Stomach (tissue), 9 donors: ENCODE results near the gene BNC2. TPM values are rescaled to one million over a fixed set of nuclear protein-coding genes. Genes with fewer than 3 reads are reported as not detected.

Experiments used
- DNase-seq, 2 donors: peaks; one replicate each; pipeline versions ENCODE4 v3.0.0 to v3.0.0-alpha.2; 2013 to 2019
- H3K27ac ChIP-seq, 5 donors: fragments of 200-600 bp in 4 of 5; sonication (generic) in 4 of 5; one replicate each; pipeline ENCODE4 v1.5.1; 2013 to 2019; ENCODE audit warnings: mild to moderate bottlenecking in 1 of 5, moderate library complexity in 1 of 5
- H3K27me3 ChIP-seq, 3 donors: fragments of 200-600 bp; sonication (generic); one replicate each; pipeline ENCODE4 v1.5.1; 2017 to 2019; ENCODE audit warnings: mixed run types in 1 of 3
- H3K36me3 ChIP-seq, 4 donors: fragments of 200-600 bp; sonication (generic); 1 replicate in 3 of 4; 2 replicates in 1 of 4; pipeline ENCODE4 v1.5.1; 2016 to 2019
- H3K4me1 ChIP-seq, 4 donors: fragments of 200-600 bp; sonication (generic); one replicate each; pipeline ENCODE4 v1.5.1; 2016 to 2019
- H3K4me3 ChIP-seq, 4 donors: fragments of 200-600 bp; sonication (generic) in 3 of 4; one replicate each; pipeline ENCODE4 v1.5.1; 2016 to 2019; ENCODE audit warnings: mild to moderate bottlenecking in 1 of 4
- H3K9me3 ChIP-seq, 4 donors: fragments of 200-600 bp; sonication (generic); one replicate each; pipeline ENCODE4 v1.5.1; 2016 to 2019
- CTCF ChIP-seq, 7 experiments: fragments of 450-650 bp in 4 of 7; fragments of 200-600 bp in 3 of 7; sonication (generic) in 3 of 7; IDR thresholded peaks; one replicate each; pipeline ENCODE4 v1.5.1; 2016 to 2019; ENCODE audit warnings: antibody characterized with exemption in 7 of 7, control low read depth in 2 of 7, mild to moderate bottlenecking in 1 of 7
- EP300 ChIP-seq: sonication (generic); formaldehyde crosslinking; IDR thresholded peaks from one replicate; pipeline ENCODE4 v1.6.1; 2017; ENCODE audit warnings: antibody characterized with exemption
- POLR2A ChIP-seq, 4 donors: fragments of 450-650 bp; IDR thresholded peaks; one replicate each; pipeline ENCODE4 v1.6.1; 2016; ENCODE audit warnings: antibody characterized with exemption in 4 of 4, control low read depth in 2 of 4, mild to moderate bottlenecking in 1 of 4, moderate library complexity in 1 of 4
- POLR2AphosphoS5 ChIP-seq, 3 donors: sonication (generic); formaldehyde crosslinking; IDR thresholded peaks; one replicate each; pipeline ENCODE4 v1.6.1; 2016; ENCODE audit warnings: antibody characterized with exemption in 3 of 3
- WGBS, 5 donors: extraction: QIAGEN DNeasy Blood & Tissue Kit in 3 of 5; methylation state at CpG; one replicate each; pipeline versions ENCODE4 v1.1.5 to v1.1.7; 2013 to 2018; 5-methylcytosine and 5-hydroxymethylcytosine counted together
- intact Hi-C: fragments of 100-400 bp; cut with DNase I; formaldehyde crosslinking; loops from one replicate; pipeline ENCODE4 v1.15.1; 2023; ENCODE audit warnings: low total_unique reads
- polyA plus RNA-seq, 3 donors: library from polyadenylated mRNA; stranded (reverse); fragments of 200-250 nt; gene quantifications; one replicate each; pipeline ENCODE4 v1.2.3, GENCODE V29; 2013
- total RNA-seq, 5 donors: library from RNA; depleted of rRNA; stranded (reverse); fragments of >200 nt; gene quantifications; one replicate each; pipeline versions ENCODE4 v1.1.0 to v1.2.3, GENCODE V29; 2014 to 2016
- donor health status: healthy with polysubstance abuse.
- donor health status: Bipolar disorder and iron deficiency.
- donor health status: healthy.

BNC2 gene
- total and polyA plus RNA-seq, 8 donors = 1.1 to 60.7 (median 7.6) TPM

DNA sequence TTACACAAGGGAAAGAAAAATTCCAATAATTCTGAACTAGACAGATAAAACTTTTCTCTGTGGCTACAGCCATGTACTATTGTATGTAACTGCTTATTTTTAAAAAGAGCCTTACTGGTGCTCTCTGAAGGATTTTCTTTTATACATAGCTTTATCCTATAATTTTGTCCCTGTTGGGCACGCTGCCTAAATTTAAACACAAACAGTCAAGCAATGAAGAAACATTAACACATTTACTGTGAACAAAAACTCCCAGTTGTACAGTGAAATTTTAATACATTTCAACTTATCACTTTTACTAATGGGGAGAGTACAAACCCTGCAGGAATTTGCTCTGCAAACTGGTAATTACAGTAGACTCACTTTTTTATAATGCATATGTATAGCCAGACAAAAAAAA lies 273.3 kb downstream of the BNC2 start:
- WGBS, 5 donors = 63 to 84% (median 77%) methylated on average over 1 of the region's 1 CpG
- Histone ChIP-seq H3K4me3 (no peak overlapping the region), H3K36me3 (no peaks in the 10 kb centered on the region), H3K27me3 (no peaks in the 10 kb centered on the region), H3K4me1 (peaks cover 0 to 3% (median 0%) of the 10 kb centered on the region in 4 donors), H3K27ac (no peak overlapping the region), H3K9me3 (no peaks in the 10 kb centered on the region)
- no peak for DNase-seq
- TF ChIP-seq EP300 (no peak), CTCF (IDR thresholded peaks at IDR 0.05) (no peak), POLR2A (IDR thresholded peaks at IDR 0.05) (no peak), POLR2AphosphoS5 (IDR thresholded peaks at IDR 0.05) (no peak)
- intact Hi-C loops = no loop called here

DNA sequence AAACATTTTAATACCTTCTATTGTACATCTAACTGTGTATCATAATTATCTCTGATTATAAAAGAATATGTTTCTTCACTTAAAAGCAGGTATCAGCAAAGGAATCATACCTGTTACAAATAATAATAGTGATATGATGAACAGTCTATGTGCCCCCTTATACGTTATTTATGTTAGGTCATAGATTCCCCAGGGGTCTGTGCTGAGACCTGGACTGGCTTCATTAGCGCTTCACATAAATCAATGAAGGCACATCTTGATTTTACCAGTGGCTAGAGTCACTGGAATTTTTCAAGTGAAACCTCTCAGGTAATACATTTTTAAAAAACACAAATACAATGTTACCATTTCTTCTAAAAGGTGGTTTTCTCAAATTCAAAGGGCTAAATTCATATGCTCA lies 275.2 kb downstream of the BNC2 start:
- peaks cover 0 to 3% (median 0%) of the 10 kb centered on the region in 4 donors for H3K4me1 ChIP-seq
- TF ChIP-seq EP300 (no peak), CTCF (IDR thresholded peaks at IDR 0.05) (no peak)
- H3K36me3 ChIP-seq = no peaks in the 10 kb centered on the region
- WGBS, 5 donors = 93 to 97% (median 94%) methylated on average over 2 of the region's 2 CpGs
- no peaks in the 10 kb centered on the region for H3K27me3 ChIP-seq
- H3K27ac ChIP-seq = no peak overlapping the region
- intact Hi-C loops = no loop called here
- H3K4me3 ChIP-seq = no peak overlapping the region
- H3K9me3 ChIP-seq = no peaks in the 10 kb centered on the region
- DNase-seq = no peak

DNA sequence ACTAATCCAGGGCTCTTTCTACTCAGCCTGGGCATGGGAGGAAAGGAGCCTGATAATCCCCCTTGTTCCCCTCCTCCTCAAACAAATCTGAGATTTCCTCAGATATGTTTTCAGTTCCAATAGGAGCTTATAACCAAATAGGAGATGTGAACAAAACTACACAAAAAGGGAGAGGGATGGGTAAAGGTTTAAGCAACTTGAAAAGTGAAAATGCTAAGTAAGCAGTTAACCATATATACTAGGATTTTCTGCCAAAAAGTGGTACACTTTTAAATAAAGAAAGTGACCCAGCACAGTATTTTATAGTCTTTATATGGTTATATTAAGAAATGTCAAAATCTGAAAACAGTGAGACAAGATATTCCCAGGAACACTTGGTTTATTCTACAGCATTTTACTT lies 275.7 kb downstream of the BNC2 start:
- DNase-seq = no peak
- intact Hi-C loops = no loop called here
- TF ChIP-seq CTCF (IDR thresholded peaks at IDR 0.05) (no peak), POLR2AphosphoS5 (IDR thresholded peaks at IDR 0.05) (no peak), EP300 (no peak), POLR2A (IDR thresholded peaks at IDR 0.05) (no peak)
- Histone ChIP-seq H3K4me1 (peaks cover 0 to 3% (median 0%) of the 10 kb centered on the region in 4 donors), H3K36me3 (no peaks in the 10 kb centered on the region), H3K9me3 (no peaks in the 10 kb centered on the region), H3K27me3 (no peaks in the 10 kb centered on the region), H3K27ac (no peak overlapping the region), H3K4me3 (no peak overlapping the region)

GRCh38 chr9:16593746-16594145 lies 276.7 kb downstream of the BNC2 start:
- intact Hi-C loops = no loop called here
- DNase-seq = no peak
- Histone ChIP-seq H3K36me3 (no peaks in the 10 kb centered on the region), H3K27ac (no peak overlapping the region), H3K4me3 (no peak overlapping the region), H3K4me1 (peaks cover 0 to 3% (median 0%) of the 10 kb centered on the region in 4 donors), H3K9me3 (no peaks in the 10 kb centered on the region), H3K27me3 (no peaks in the 10 kb centered on the region)
- 61 to 78% (median 70%) methylated on average over 1 of the region's 1 CpG for WGBS, 5 donors
- TF ChIP-seq EP300 (no peak), POLR2AphosphoS5 (IDR thresholded peaks at IDR 0.05) (no peak), CTCF (IDR thresholded peaks at IDR 0.05) (no peak), POLR2A (IDR thresholded peaks at IDR 0.05) (no peak)

- Histone ChIP-seq H3K27ac (no peak overlapping the region), H3K9me3 (no peaks in the 10 kb centered on the region), H3K27me3 (no peaks in the 10 kb centered on the region), H3K36me3 (no peaks in the 10 kb centered on the region), H3K4me1 (peaks cover 0 to 3% (median 0%) of the 10 kb centered on the region in 4 donors), H3K4me3 (no peak overlapping the region)
- 67 to 73% (median 70%) methylated on average over 5 of the region's 5 CpGs for WGBS, 5 donors
- intact Hi-C loops = no loop called here
- TF ChIP-seq EP300 (no peak), CTCF (IDR thresholded peaks at IDR 0.05) (no peak), POLR2A (IDR thresholded peaks at IDR 0.05) (no peak), POLR2AphosphoS5 (IDR thresholded peaks at IDR 0.05) (no peak)
- no peak for DNase-seq
These were observed 279.4 kb downstream of the BNC2 start for GRCh38 chr9:16591092-16591491.
